HG03378 (cell line): Measurements from ENCODE around the gene B3GALNT2.
"Not testable (repeated sequence)": the region's sequence is repeated elsewhere in the genome, so short reads cannot be mapped to it uniquely, and the experiment has no call there.

Experiments
- ATAC-seq: cut with Tn5 transposase; IDR thresholded peaks from one replicate; pipeline ENCODE4 v1.9.1; 2021; ENCODE audit warnings: mild to moderate bottlenecking, moderate library complexity; ENCODE audit not compliant: unreplicated experiment

Gene B3GALNT2

GRCh38 chr1:235504494-235505222 is 406 bp upstream of the B3GALNT2 start:
- ATAC-seq, result peak; percentile 84

GRCh38 chr1:235503403-235504121 is 690 bp downstream of the B3GALNT2 start:
- no peak for ATAC-seq

DNA sequence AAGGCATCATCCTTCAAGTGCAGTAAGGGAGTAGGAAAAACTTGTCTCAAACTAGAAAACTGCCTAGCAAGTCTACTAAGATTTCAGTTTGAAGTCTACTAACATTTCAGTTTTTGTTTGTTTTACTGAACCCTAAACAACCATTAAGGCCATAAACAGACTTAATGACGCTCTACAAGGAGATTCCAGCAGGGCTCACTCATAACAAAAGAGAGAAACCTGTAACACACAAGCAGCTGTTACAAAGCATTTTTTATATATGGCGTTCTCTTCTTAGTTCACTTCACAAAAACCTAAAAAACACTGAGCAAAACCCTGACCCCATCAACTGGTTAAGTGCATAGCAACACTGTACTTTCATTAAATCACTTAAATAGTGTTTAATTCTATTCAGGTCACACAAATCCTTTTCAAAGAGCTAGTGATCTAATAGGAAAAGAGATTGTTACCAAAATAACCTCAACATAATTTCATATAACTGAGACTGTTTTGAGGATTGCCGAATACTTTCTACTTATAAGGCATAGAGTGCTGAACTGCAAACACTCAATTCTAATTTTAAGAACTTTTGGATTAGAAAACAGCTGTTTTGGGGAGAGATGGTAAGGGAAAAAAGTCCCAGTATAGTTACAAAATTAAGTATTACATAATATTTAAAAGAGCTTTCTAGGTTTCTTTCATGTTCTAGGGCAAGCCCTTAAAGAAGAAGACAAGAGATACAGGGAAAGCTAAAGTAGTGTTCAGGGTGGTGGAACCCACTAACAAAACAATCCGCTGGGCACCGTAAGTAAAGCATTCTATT is 1.4 kb downstream of the B3GALNT2 start:
- ATAC-seq, result no peak

DNA sequence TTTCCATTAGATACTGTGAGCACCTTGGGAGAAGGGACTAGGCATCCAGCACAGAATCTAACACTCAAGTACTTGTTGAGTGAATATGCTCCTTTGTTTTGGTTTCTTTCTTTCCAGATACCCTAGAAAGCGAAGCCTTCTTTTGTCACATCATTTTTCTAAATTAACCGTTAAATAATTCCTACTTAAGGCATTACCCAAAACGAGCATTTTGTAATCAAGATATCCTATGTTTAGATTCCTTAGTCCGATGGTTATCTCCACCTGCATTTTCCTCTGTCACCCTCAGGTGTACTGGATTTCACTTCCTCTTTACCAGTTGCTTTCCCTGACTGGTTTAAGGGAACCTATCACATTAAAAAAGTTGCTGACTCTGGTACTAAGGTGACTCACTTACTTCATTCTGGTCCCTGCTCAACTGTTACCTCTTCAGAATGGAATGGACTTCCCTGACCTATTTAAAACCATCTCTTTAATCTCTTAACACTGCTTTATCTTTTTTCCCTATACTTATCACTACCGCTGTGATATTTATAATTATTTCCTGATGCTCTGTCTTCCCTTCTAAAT is 3.2 kb downstream of the B3GALNT2 start:
- ATAC-seq, result no peak

- ATAC-seq, result no peak
Observed at GRCh38 chr1:235495551-235495950, 8.7 kb downstream of the B3GALNT2 start.

- no peak for ATAC-seq
Observed at GRCh38 chr1:235495030-235495429, 9.2 kb downstream of the B3GALNT2 start.

DNA sequence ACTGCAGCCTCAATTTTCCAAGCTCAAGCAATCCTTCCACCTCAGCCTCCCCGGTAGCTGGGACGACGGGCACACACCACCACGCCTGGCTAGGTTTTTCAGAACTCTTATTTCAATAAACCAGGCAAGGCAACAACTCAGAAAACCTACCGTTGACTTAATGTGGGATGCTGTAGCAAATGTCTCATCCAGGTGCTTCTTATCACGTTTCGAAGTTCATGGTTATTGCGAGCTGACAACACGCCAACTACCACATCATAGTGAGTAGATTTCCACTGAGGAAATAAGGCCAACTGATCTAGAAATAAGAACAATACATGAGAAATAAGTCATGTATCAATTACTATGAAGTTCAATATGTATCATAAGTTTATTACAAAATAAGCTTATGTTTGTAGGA is 9.7 kb downstream of the B3GALNT2 start:
- no peak for ATAC-seq

DNA sequence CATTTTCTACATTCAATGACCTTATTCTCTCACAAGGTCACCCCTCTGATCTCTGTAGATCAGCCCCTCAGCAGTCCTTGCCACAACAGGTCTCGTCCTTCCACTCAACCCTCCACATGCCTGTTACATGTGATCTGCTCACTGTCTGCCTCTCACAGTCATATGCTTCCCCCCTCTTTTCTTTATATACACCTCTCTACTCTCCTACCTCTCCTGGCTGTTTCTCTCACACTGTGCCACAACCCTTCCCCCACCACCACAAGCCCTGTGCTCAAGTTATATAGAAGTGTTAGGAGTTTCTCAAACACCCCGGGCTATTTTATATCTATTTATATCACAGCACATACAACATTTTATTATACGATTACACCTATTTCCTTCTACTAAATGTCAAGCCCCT is 12.6 kb downstream of the B3GALNT2 start:
- ATAC-seq, result no peak

- ATAC-seq, result no peak
Observed at GRCh38 chr1:235486321-235486720, 17.9 kb downstream of the B3GALNT2 start.

DNA sequence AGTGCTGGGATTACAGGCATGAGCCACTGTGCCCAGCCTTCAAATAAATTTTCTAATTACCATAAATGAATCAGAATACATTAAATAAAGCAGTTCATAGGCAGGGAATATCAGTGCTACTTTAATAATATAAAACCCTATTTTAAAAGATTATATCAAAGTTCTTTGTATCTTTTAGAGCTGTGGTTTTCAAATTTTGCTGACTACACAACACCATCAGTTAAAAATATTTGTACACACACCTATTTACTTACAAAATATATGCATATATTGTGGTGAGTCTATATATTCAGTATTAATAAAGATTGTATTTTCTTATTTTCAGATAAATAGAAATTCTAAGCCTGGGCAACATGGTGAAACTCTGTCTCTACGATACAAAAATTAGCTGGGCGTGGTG is 18.7 kb downstream of the B3GALNT2 start:
- no peak for ATAC-seq

GRCh38 chr1:235483090-235483489 is 21.2 kb downstream of the B3GALNT2 start:
- no peak for ATAC-seq

GRCh38 chr1:235473806-235474205 is 30.4 kb downstream of the B3GALNT2 start:
- no peak for ATAC-seq

DNA sequence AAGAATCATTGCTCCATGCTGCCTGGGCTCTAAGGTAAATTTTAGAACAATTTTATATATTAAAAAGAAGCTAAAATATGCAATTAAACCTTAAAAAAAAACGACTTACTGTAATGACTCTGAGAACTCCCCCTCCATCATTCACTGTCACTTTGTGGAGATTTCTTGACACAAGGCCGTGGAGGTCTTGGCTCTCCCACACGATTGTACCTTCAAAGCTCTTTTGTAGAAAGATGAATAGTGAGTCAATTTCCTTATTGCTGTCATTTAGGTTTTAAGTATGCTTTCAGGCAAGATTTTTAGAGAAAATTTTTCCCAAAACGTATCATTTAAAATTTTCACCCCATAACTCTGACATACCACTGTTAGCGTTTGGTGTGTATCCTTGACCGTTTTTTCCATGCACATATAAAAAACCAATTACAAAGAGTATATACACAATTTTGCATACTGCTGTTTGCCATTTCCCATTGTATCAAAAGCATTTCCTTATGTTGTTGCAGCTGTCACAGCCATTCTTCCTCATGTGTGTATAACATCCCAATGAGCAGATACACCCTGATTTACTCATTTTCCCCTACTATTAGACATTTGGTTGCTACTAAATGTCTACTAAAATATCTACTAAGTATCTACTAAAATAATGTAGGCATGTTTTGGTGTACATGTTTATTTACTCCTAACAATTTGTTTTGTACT is 33.4 kb downstream of the B3GALNT2 start:
- no peak for ATAC-seq

GRCh38 chr1:235469897-235470296 is 34.4 kb downstream of the B3GALNT2 start:
- not testable (repeated sequence) for ATAC-seq

GRCh38 chr1:235468970-235469369 is 35.3 kb downstream of the B3GALNT2 start:
- no peak for ATAC-seq

- ATAC-seq, result no peak
Observed at GRCh38 chr1:235468004-235468403, 36.2 kb downstream of the B3GALNT2 start.

- ATAC-seq, result no peak
Observed at GRCh38 chr1:235465066-235465465, 39.2 kb downstream of the B3GALNT2 start.

GRCh38 chr1:235462832-235463231 is 41.4 kb downstream of the B3GALNT2 start:
- not testable (repeated sequence) for ATAC-seq

- ATAC-seq, result no peak
Observed at GRCh38 chr1:235461954-235462353, 42.3 kb downstream of the B3GALNT2 start.

- no peak for ATAC-seq
Observed at GRCh38 chr1:235460770-235461169, 43.5 kb downstream of the B3GALNT2 start.

- not testable (repeated sequence) for ATAC-seq
Observed at GRCh38 chr1:235457856-235458255, 46.4 kb downstream of the B3GALNT2 start.
